Inflammatory macrophage (primary cell): Measurements from ENCODE around the gene HSPG2.
A peak's percentile ranks its signal among the peaks of the same experiment; 100 is the strongest.
"Not testable (repeated sequence)": the region's sequence is repeated elsewhere in the genome, so short reads cannot be mapped to it uniquely, and the experiment has no call there.

Experiments used
- DNase-seq, 2 donors: peaks; one replicate each; pipeline ENCODE4 v3.0.0-alpha.2; 2020 to 2022

HSPG2 gene

DNA sequence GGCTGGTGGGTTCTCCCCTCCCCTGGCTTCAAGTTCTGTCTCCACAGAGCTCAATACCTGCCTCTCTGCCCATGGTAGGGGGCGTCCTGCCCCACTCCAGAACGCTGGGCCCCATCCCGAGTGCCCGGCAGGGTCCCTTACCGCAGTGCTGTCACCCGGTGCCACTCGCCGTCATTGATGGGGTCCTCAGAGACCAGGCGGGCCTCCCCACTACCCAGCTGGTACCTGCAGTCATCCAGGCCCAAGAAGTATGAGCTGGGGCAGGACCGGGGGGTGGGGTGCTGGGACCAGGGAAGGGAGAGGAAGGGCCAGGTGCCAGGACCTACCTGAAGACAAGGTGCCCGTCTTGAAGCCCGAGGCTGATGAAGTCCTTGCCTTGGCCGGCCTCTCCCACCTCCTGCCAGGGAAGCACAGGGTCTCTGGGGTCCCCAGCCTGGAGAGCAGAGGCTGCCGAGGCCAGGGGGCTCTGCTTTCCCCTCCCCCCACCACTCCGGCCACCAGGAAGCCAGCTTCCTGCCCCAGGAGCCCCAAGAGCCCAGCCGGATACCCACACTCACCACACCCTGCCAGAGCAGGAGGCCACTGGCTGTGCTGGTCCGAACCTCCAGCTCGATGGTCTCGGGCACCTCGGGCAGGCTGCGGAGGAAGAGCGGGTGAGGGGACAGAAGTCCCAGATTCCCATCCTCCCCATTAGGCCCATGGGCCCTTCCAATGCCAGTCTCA is 113.0 kb downstream of the HSPG2 start:
- DNase-seq = no peak

DNA sequence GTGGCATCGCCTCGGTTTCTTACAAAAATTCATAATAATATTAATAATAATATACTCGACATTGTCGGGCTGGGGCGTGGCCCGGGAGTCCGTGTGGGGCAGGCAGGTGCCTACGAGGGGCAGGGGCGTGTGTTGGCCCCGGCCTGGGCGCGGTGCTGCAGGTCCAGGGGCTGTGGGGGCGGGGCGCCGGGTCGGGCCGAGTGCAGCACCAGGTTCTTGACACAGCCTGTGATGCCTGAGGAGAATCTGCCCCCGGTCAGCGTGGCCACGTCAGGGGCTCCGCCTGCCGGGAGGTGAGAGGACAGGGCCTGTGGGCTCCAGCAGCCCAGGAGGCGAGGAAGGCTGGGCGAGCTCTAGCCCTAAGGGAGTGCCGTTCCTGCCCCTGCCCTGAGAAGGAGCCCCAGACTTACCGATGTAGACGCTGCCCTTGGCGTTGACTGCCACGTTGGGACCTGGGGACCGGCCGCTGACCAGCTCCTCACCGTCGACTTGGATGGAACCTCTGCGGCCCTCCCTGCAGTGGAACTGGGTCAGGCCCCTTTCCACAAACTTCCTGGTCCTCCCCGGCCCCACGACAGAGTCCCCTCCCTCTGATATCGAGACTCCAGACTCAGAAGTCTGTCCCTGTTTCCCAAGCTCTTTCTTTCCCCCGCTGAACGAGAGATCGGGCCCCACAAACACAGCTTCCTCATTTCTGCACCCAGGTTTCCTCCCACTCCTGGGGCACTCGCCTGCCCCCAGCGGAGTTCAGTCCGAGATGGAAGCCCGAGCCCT is 113.7 kb downstream of the HSPG2 start:
- peak; percentile 23 to 28 for DNase-seq

DNA sequence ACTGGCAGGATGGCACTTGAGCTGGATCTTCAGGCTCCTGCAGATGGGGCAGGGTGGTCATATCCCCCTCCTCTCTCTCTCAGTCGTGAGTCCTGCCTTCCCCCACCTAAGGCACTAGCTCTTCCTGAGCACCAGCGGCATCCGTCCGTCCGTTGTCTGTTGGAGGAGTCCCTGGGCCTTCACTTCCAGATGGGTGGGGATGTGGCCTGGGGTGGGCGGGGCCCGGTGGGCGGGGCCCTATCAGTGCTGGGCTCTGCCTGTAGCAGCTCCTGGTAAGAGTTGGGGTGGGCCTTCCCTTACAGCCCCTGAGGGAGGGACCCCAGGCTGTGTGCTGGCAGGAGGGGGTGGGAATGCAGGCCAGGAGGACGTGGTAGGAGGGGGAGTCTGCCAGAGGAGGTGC is 114.8 kb downstream of the HSPG2 start:
- no peak for DNase-seq

DNA sequence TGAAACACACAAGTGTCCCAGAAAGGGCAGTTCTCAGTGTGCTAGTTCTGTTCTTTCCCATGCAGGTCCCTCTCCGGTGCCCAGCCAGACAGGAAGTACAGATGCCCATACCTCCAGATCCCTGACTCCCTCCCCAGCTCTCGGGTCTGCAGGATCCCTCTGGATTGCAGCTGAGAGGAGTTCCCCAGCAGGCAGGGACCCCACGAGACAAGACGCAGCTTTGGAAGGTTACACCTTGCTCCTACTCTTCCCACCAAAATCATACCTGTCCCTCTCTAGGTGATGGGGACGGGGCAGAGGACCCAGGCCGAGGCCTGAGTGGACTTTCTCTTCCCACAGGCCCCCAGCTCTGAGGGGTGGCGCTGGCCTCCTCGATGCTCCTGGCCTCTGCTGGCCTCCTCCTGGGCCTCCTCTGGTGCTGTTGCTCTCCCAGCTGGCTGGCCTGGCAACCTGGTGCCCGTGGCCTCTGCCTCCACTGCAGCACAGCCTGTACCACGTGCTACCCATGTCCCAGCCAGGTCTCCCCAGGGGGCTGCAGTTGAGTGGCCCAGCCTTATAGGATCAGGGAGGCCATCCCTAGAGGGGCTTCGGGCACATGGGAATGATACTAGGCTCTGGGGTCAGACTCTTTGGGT is 115.6 kb downstream of the HSPG2 start:
- no peak for DNase-seq

DNA sequence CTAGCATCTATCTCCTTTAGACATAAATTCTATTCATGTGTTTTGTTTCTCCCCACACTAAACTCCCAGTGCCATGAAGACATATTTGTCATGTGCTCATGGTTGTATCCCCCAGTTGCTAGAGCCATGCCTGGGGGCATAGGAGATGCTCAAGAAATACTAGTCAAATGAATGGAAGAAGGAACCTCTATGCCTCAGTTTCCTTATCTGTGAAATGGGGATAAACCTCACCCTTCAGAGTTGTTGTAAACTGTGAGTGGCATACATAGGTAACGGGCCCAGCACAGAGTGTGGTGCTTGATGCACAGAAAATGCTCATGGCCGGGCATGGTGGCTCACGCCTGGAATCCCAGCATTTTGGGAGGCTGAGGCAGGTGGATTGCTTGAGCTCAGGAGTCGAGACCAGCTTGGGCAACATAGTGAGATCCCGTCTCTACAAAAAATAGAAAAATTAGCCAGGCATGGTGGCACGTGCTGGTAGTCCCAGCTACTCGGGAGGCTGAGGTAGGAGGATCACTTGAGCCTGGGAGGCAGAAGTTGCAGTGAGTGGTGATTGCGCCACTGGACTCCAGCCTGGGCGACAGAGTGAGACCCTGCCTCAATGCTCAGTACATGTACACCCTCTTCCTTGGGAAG is 116.4 kb downstream of the HSPG2 start:
- DNase-seq = no peak

DNA sequence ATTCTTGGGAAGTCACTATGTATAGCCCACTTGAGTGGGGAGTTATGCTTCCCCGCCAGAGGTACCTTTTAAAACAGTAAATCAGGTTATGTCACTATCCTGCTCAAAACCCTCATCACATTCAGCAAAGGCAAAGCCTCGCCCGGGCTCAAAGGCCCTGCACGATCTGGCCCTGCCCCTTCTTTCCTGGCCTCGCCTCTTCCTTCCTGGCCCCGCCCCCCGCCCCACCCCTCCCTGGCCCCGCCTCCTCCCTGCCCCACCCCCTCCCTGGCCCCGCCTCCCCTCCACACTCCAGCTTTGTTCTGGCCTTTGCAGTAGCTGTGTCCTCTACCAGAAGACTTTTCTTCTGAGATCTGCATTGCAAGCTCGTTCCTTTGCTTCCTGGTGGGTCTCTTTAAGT is 118.5 kb downstream of the HSPG2 start:
- DNase-seq = peak; percentile 50 to 58

DNA sequence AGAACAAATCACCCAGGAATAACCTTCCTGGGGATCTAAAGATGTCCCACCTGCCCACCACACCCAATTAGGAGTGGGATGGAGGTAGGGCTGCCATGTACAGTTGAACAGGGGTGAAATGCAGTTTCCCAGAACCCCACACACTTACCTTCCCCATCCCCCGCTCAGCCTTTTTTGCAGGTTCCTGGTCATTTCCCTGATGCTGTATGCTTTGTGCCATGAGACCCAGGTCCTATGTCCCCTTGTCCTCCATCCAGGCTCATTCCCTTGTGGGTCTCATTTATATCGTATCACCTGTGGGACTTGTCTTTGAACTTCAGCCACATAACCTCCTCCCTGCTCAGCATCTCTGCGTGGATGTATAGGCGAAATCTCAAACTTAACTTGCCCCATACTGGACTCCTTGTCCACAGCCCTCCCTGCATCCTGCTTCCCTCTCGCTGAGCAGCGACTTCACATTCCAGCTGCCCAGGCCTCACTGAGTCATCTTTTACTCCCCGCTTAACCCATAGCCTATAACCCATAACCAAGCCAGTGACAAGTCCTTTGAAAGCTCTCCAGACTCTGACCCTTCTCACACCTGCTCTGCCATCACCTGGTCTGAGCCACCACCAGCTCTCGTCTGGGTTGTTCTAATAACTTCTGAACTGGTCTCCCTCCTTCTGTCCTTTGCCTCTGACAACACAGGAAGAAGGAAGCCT is 120.4 kb downstream of the HSPG2 start:
- DNase-seq = peak in 1 of 2 donors; percentile 5

DNA sequence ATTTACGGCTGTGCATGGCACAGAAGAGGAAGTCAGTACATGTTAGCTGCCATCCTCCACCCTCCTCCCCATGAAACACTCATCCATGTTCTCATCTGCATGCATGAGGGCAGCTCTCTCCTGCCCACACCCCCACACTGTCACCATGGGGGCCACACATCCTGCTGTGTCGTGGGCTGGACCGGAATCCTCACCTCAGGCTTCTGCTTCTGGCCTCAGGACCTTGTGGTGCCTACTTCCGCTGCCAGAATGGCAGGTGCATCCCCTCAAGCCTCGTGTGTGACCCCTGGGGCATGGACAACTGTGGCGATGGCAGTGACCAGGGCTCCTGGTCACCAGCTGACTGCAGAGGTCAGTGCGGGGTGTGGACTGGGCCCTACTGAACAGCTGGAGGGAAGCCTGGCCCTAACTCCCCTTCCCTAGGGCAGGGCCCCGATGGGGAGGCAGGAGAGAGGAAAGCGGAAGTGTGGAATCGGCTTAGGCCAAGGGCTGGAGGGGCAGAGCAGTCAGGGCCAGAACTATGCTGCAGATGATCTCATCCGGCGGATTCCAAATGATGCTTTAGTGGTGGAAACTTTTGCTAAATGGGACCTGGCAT is 121.3 kb downstream of the HSPG2 start:
- DNase-seq = peak; percentile 62 to 68

DNA sequence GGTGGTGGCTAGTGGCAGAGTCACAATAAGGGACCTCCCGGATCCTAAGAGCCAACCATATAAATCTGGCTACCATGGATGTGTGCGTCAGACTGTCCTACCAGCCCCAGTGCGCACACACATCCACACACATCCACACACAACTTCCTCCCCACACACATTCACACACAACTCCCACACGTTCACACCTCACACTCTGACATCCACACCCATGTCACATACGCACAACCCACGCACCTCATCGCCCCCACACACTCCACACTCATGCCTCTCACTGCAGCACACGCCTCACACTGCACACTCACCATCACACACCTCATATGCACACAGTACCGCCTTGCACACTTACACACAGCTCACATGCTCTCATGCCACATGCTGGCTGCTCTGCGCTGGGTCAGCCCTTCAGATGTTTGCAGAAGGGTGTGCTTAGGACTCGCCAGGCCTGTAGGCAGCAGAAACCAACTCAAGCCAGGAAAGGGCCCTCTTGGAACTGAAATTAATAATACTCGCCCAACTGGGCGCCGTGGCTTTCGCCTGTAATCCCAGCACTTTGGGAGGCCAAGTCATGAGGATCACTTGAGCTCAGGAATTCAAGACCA is 122.0 kb downstream of the HSPG2 start:
- no peak for DNase-seq

DNA sequence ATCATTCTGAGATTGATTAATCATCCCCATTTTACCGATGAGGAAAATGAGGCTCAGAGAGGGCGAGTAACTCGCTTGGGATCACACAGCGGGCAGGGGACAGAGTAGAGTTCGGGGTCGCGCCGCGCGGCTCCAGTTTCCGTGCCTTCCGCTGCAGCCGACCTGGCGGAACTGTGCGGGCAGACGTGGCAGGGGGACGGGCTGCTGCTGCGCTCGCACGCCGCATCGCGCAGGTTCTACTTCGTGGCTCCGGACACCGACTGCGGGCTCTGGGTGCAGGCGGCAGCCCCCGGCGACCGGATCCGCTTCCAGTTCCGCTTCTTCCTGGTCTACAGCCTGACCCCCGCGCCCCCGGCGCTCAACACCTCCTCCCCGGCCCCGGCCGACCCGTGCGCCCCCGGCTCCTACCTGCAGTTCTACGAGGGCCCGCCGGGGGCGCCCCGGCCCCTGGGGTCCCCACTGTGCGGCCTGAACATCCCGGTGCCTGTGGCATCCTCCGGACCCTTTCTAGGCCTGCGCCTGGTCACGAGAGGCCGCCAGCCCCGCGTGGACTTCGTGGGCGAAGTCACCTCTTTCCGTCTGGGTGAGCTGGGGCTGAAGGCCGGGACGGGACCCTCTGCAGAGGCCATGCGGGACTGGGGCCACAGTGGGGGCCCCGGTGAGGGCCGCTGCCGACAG is 122.7 kb downstream of the HSPG2 start:
- DNase-seq = peak in 1 of 2 donors; percentile 12

DNA sequence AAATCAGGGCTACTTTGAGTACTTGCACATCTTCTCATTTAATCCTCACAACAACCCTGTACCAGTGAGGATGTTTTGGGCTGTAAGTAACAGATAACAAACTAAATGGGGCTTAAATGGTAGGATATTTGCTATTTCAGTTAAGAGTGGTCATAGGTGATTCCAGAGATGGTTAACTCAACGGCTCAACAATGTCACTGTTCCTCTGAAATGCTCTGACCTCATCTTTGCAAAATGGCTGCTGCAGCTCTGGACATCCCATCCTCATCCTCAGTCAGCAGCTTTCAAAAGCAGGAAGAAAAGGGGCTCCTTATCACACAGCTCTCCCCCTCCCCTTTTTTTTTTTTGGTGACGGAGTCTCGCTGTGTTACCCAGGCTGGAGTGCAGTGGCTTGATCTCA is 123.6 kb downstream of the HSPG2 start:
- DNase-seq = no peak

DNA sequence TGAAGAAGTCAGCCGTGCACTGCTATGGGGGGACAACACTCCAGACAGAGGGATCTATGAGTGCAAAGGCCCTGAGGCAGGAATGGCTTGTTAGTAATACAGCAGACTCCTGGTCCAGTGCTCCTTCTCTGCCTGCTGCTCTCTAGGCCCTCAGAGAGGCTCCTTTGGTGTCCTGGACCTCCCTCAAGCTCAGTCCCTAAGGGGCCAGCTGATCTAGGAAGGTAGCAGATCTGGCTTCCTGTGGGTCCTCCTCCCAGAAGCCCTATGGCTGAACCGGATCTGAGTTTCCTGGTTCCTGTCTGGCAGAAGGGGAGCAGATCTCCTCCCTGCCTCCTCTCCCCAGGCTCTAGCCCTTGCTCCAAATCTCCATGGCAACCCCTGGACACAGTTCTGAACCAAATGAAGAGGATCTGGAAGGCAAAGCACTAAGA is 125.2 kb downstream of the HSPG2 start, which contains the start of gene LDLRAD2:
Gene LDLRAD2, plus strand, starts transcription at position 391 of the 431 bp plus-strand sequence. CDS start 187 bp downstream, outside the sequence.
- DNase-seq = no peak

DNA sequence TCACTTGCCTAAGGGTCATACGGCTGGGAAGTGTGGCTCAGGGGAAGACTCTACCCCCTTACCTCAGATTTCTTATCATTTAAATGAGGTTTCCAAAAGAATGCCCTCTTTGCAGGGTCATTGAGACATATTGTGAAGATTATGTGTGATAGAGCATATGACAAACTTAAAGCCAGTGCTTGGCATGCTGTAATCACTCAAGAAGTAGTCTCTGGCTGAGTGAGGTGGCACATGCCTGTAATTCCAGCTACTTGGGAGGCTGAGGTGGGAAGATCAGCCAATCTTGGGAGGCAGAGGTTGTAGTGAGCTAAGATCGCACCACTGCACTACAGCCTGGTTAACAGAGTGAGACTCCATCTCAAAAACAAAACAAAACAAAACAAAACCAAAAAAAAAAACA is 132.6 kb downstream of the HSPG2 start:
- no peak for DNase-seq

DNA sequence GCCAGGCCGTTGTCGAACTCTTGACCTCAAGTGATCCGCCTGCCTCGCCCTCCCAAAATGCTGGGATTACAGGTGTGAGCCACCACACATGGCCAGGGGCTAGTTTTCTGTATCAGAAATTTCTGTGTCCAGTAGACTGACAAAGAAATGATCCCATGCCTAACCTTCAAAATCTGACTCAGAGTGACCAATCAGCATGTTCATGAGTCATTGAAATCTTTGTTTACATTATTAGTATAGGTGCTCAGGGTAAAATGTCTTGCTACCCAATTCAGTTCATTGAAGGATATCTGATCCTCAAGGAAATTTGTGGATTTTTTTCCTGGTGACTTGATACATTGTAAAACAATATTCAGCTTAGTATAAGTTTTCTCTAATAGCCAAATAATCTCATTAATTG is 136.0 kb downstream of the HSPG2 start:
- DNase-seq = no peak

DNA sequence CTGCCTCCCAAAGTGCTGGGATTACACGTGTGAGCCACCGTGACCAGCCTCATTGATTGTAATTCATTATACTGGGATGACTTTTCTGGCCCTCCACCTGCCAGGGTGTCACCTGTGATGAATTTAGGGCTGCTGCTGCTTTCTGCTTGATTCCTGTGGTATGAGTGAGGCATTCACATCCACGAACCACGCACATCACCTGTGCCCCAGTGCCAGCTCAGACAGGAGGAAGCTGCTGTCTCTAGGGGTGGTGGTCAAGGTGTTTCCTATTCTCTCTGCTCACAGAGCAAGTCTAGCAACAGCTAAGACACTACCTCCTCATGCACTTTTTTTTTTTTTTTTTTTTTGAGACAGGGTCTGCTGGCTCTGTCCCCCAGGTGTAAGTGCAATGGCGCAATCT is 137.4 kb downstream of the HSPG2 start:
- DNase-seq = no peak

DNA sequence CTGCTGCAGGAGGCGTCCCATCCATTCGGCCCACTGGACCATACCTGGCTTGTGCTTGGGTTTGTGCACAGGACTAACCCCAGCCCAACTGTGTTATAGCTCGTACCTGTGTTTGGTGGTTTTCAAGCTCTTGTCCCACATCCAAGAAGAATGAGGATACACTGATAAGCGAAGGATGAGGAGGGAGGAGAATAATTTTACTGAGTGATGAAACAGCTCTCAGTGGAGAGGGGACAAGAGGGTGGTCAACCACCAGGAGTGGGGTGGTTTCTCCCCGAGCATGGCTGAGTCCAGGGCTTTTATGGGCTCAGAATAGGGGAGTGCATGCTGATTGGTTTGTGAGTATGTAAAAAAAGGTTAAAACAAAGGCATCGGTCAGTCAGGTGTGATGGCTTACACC is 142.0 kb downstream of the HSPG2 start:
- no peak for DNase-seq

DNA sequence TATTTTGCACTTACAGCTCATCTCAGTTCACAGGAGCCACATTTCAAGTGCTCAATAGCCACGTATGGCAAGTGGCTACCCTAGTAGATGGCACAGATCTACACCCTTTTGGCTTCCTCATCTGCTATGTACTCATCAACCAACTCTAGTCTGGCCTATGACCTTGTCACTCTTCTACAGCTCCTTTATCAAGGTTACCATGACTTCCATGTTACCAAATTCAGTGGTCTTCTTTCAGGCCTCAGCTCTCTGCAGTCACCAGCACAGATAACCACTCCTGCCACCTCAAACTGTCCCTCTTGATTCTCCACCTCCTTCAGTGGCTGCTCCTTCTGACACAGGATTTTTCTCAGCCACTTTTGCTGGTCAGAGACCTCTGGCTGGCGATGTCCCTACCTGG is 142.5 kb downstream of the HSPG2 start:
- no peak for DNase-seq

DNA sequence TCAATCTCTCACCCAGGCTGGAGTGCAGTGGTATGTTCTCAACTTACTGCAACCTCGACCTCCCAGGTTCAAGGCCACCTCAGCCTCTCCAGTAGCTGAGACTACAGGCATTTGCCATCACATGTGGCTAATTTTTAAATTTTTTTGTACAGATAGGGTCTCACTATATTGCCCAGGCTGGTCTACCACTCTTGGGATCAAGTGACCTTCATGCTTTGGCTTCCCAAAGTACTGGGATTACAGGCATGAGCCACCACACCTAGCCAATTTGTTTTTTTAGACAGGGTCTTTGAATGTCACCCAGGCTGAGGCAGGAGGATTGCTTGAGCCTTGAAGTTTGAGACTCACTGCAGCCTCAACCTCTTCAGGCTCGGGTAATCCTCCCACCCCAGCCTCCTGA is 144.0 kb downstream of the HSPG2 start:
- DNase-seq = no peak

DNA sequence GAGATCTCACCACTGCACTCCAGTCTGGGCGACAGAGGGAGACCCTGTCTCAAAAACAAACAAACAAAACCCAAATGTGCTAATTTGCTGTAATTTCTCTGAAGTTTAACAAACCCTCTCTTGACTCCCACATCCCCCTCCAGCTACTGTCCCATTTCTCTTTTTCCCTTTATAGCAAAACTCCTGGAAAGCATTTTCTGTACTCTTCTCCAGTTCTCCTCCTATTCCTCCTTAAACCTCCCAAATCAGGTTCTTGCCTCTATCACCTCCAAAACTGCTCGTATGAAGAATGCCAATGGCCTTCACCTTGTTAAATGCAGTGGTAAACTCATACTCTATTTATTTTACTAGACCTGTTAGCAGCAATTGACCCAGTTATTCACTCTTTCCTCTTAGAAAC is 150.5 kb downstream of the HSPG2 start:
- DNase-seq = no peak

DNA sequence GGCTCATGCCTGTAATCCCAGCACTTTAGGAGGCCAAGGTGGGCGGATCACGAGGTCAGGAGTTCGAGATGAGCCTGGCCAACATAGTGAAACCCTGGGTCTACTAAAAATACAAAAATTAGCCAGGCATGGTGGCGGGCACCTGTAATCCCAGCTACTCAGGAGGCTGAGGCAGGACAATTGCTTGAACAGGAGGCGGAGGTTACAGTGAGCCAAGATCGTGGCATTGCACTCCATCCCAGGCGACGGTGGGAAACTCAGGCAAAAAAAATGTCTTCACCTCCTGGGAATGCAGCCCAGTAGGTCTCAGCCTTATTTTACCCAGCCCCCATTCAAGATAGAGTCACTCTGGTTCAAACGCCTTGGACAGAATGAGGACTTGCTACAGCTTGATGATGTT is 151.3 kb downstream of the HSPG2 start:
- DNase-seq = not testable (repeated sequence)
